CD14-positive monocyte (primary cell): ENCODE data around the gene DOCK6. TPM values are rescaled to one million over a fixed set of nuclear protein-coding genes. Genes with fewer than 3 reads are reported as not detected.

Experiments used
- DNase-seq, 3 donors: peaks; one replicate each; pipeline ENCODE4 v3.0.0-alpha.2; 2011 to 2022
- H2AFZ ChIP-seq: 2 replicates; pipeline ENCODE4 v1.6.0; 2012; ENCODE audit warnings: mild to moderate bottlenecking, low read depth, low read length, inconsistent platforms; ENCODE audit not compliant: insufficient read depth, poor library complexity, severe bottlenecking
- H3K27ac ChIP-seq, 2 donors: 1 replicate in 1 of 2; 2 replicates in 1 of 2; pipeline ENCODE4 v1.5.1; 2012 to 2013; ENCODE audit warnings: low read length in 2 of 2, control low read depth in 1 of 2, inconsistent platforms in 1 of 2, low read depth in 1 of 2, mild to moderate bottlenecking in 1 of 2
- H3K27me3 ChIP-seq, 2 donors: one replicate each; pipeline versions ENCODE4 v1.6.0 to v1.6.1; 2011 to 2013; ENCODE audit warnings: low read length in 2 of 2; ENCODE audit not compliant: control insufficient read depth in 2 of 2, insufficient read depth in 2 of 2
- H3K36me3 ChIP-seq, 2 donors: replicated peaks in 1 of 2; 1 replicate in 1 of 2; 2 replicates in 1 of 2; pipeline versions ENCODE4 v1.5.1 to v1.6.1; 2012 to 2013; ENCODE audit warnings: low read length in 2 of 2, control low read depth in 1 of 2, inconsistent platforms in 1 of 2, mild to moderate bottlenecking in 1 of 2; ENCODE audit not compliant: insufficient read depth in 2 of 2, control insufficient read depth in 1 of 2
- H3K4me1 ChIP-seq, 2 donors: 1 replicate in 1 of 2; 2 replicates in 1 of 2; pipeline versions ENCODE4 v1.5.1 to v1.6.1; 2012 to 2013; ENCODE audit warnings: low read length in 2 of 2, control low read depth in 1 of 2, inconsistent platforms in 1 of 2, mild to moderate bottlenecking in 1 of 2, moderate library complexity in 1 of 2; ENCODE audit not compliant: insufficient read depth in 2 of 2, control insufficient read depth in 1 of 2
- H3K4me2 ChIP-seq: replicated peaks from 2 replicates; pipeline ENCODE3; 2012; ENCODE audit warnings: low read length, moderate library complexity, mild to moderate bottlenecking; ENCODE audit not compliant: poor library complexity, severe bottlenecking; ENCODE audit errors: extremely low read depth
- H3K4me3 ChIP-seq, 3 experiments: fragments of 200-600 bp in 1 of 3; sonication (generic) in 1 of 3; replicated peaks in 1 of 3; 1 replicate in 2 of 3; 2 replicates in 1 of 3; pipeline ENCODE4 v1.5.1; 2011 to 2013; ENCODE audit warnings: low read length in 3 of 3, mild to moderate bottlenecking in 3 of 3, control low read depth in 2 of 3, low read depth in 2 of 3, inconsistent platforms in 1 of 3, moderate library complexity in 1 of 3
- H3K79me2 ChIP-seq: 2 replicates; pipeline ENCODE4 v1.6.0; 2012; ENCODE audit warnings: mild to moderate bottlenecking, control low read depth, inconsistent platforms, low read length, moderate library complexity; ENCODE audit not compliant: insufficient read depth
- H3K9ac ChIP-seq: 2 replicates; pipeline ENCODE4 v1.6.0; 2017; ENCODE audit warnings: low read length, mild to moderate bottlenecking; ENCODE audit not compliant: insufficient read depth, poor library complexity, severe bottlenecking
- H3K9me3 ChIP-seq, 2 donors: replicated peaks in 1 of 2; 1 replicate in 1 of 2; 2 replicates in 1 of 2; pipeline versions ENCODE4 v1.5.1 to v1.6.1; 2012 to 2013; ENCODE audit warnings: low read length in 2 of 2, control low read depth in 1 of 2; ENCODE audit not compliant: control insufficient read depth in 1 of 2, insufficient read depth in 1 of 2
- H4K20me1 ChIP-seq: 2 replicates; pipeline ENCODE4 v1.6.0; 2012; ENCODE audit warnings: mild to moderate bottlenecking, low read length, control low read depth, moderate library complexity; ENCODE audit not compliant: insufficient read depth
- H3K27ac Mint-ChIP-seq, 7 donors: one replicate each; pipeline ENCODE4 v1.8.0; 2020; ENCODE audit warnings: mild to moderate bottlenecking in 7 of 7, mixed read lengths in 7 of 7, moderate library complexity in 6 of 7, inconsistent platforms in 2 of 7
- H3K27me3 Mint-ChIP-seq, 3 donors: one replicate each; pipeline ENCODE4 v1.8.0; 2021 to 2022; ENCODE audit warnings: low read depth in 3 of 3, mild to moderate bottlenecking in 3 of 3, mixed read lengths in 3 of 3, moderate library complexity in 3 of 3, inconsistent platforms in 1 of 3
- H3K36me3 Mint-ChIP-seq, 2 donors: one replicate each; pipeline ENCODE4 v1.8.0; 2020; ENCODE audit warnings: mixed read lengths in 2 of 2, inconsistent platforms in 1 of 2, mild to moderate bottlenecking in 1 of 2
- H3K4me1 Mint-ChIP-seq: one replicate; pipeline ENCODE4 v1.8.0; 2020; ENCODE audit warnings: mild to moderate bottlenecking, mixed read lengths
- H3K4me3 Mint-ChIP-seq, 2 donors: one replicate each; pipeline ENCODE4 v1.8.0; 2020; ENCODE audit warnings: mild to moderate bottlenecking in 2 of 2, mixed read lengths in 2 of 2, moderate library complexity in 1 of 2
- H3K9me3 Mint-ChIP-seq, 7 donors: one replicate each; pipeline ENCODE4 v1.8.0; 2020 to 2022; ENCODE audit warnings: mixed read lengths in 7 of 7, mild to moderate bottlenecking in 6 of 7, moderate library complexity in 6 of 7, inconsistent platforms in 2 of 7
- WGBS: methylation state at CpG from one replicate; pipeline ENCODE4 v1.1.5; 2013; ENCODE audit warnings: missing lambda C conversion rate; ENCODE audit not compliant: insufficient coverage; 5-methylcytosine and 5-hydroxymethylcytosine counted together
- intact Hi-C, 2 donors: fragments of 100-400 bp; cut with micrococcal nuclease; formaldehyde crosslinking; loops; one replicate each; pipeline versions ENCODE4 v1.15.0 to v1.15.1; 2023
- polyA plus RNA-seq, 3 donors: library from polyadenylated mRNA; depleted of rRNA in 1 of 3; unstranded in 2 of 3; stranded (reverse) in 1 of 3; fragments of 300-500 nt in 2 of 3; fragments of >200 nt in 1 of 3; fragmentation: Illumina TruSeq in 2 of 3; gene quantifications; 1 replicate in 2 of 3; 2 replicates in 1 of 3; pipeline ENCODE4 v1.2.3, GENCODE V29; 2012 to 2021
- TF ChIP-seq, protein P1 (sequence below): fragments of 200-600 bp; IDR thresholded peaks from one replicate; pipeline ENCODE4 v1.8.0; 2022; ENCODE audit warnings: antibody characterized with exemption, mild to moderate bottlenecking

Gene DOCK6
- polyA plus RNA-seq, 3 donors: 0.03 to 0.93 (median 0.18) TPM

DNA sequence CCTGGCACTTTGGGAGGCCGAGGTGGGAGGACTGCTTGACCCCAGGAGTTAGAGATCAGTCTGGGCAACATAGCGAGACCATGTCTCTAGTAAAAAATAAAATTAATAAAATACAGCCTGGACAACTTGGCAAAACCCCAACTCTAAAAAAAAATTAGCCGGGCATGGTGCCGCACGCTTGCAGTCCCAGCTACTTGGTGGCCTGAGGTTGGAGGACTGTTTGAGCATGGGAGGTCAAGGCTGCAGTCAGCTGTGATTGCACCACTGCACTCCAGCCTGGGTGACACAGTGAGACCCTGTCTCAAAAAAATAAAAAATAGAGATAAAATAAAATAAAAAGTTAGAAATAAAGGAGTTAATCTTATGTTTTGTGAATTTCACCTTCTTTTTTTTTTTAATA, 91.2 kb downstream of the DOCK6 start:
- Mint-ChIP-seq H3K4me1 (no peaks in the 10 kb centered on the region), H3K4me3 (no peak overlapping the region), H3K36me3 (peaks cover 0 to 10% of the 10 kb centered on the region in 2 donors), H3K27me3 (peaks cover 0 to 1% (median 0%) of the 10 kb centered on the region in 3 donors), H3K9me3 (peaks cover 0 to 3% (median 0%) of the 10 kb centered on the region in 7 donors), H3K27ac (no peak overlapping the region)
- TF ChIP-seq, protein P1, sequence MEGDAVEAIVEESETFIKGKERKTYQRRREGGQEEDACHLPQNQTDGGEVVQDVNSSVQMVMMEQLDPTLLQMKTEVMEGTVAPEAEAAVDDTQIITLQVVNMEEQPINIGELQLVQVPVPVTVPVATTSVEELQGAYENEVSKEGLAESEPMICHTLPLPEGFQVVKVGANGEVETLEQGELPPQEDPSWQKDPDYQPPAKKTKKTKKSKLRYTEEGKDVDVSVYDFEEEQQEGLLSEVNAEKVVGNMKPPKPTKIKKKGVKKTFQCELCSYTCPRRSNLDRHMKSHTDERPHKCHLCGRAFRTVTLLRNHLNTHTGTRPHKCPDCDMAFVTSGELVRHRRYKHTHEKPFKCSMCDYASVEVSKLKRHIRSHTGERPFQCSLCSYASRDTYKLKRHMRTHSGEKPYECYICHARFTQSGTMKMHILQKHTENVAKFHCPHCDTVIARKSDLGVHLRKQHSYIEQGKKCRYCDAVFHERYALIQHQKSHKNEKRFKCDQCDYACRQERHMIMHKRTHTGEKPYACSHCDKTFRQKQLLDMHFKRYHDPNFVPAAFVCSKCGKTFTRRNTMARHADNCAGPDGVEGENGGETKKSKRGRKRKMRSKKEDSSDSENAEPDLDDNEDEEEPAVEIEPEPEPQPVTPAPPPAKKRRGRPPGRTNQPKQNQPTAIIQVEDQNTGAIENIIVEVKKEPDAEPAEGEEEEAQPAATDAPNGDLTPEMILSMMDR: no peak
- no peak overlapping the region for H3K4me2 ChIP-seq
- DNase-seq: no peak
- H4K20me1 ChIP-seq: no peaks in the 10 kb centered on the region
- H3K27ac ChIP-seq: no peak overlapping the region
- no peaks in the 10 kb centered on the region for H3K79me2 ChIP-seq
- no peaks in the 10 kb centered on the region for H3K4me1 ChIP-seq
- no peaks in the 10 kb centered on the region for H3K27me3 ChIP-seq
- H3K36me3 ChIP-seq: no peaks in the 10 kb centered on the region
- no peak overlapping the region for H3K9ac ChIP-seq
- no peaks in the 10 kb centered on the region for H3K9me3 ChIP-seq
- no peak overlapping the region for H3K4me3 ChIP-seq
- no peak overlapping the region for H2AFZ ChIP-seq
- no CpG with 5 or more reads among the region's 5 CpGs for WGBS
- intact Hi-C loops: no loop called here

DNA sequence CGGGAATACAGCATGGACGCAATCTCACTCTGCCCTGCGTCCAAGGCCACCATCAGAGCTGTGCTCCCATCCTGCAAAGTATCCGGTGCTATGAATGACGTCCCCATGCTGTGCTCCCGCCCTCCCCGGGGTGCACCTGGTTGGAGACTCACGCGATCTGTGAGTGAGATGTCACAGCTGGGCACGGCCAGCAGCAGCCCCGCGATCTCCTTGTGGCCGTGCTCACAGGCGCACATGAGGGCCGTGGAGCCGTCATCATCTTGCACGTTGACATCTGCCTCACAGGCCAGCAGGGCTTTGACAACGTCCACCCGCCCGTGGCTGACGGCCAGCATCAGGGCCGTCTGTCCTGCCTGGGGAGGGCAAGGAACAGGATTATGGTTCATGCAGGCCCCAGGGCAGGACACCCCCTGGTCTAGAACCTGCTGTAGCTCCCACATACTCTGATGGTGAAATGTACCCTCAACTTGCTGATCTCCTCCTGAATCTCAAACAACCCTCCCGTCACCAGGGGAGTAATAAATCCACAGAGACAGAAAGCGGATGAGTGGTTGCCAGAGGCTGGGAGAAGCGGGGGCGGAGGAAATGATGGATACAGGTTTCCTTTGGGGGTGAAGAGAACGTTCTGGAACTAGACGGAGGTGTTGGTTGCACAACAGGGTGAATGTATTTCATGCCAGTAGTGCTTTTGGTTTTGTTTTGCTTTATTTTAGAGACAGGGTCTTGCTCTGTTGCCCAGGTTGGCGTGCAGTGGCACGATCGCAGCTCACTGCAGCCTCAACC, 92.2 kb downstream of the DOCK6 start:
- TF ChIP-seq, protein P1: no peak
- Mint-ChIP-seq H3K4me1 (no peaks in the 10 kb centered on the region), H3K9me3 (peaks cover 0 to 3% (median 0%) of the 10 kb centered on the region in 7 donors), H3K4me3 (no peak overlapping the region), H3K27ac (peak overlapping the region in 1 of 7 donors; percentile 59), H3K27me3 (peaks cover 0 to 3% (median 0%) of the 10 kb centered on the region in 3 donors), H3K36me3 (peaks cover 0 to 7% of the 10 kb centered on the region in 2 donors)
- no peaks in the 10 kb centered on the region for H4K20me1 ChIP-seq
- no peaks in the 10 kb centered on the region for H3K36me3 ChIP-seq
- no peak for DNase-seq
- H3K9me3 ChIP-seq: no peaks in the 10 kb centered on the region
- no peaks in the 10 kb centered on the region for H3K79me2 ChIP-seq
- no peak overlapping the region for H3K4me3 ChIP-seq
- no peak overlapping the region for H3K27ac ChIP-seq
- intact Hi-C loops: no loop called here
- no peaks in the 10 kb centered on the region for H3K27me3 ChIP-seq
- no peak overlapping the region for H3K4me2 ChIP-seq
- H3K4me1 ChIP-seq: no peaks in the 10 kb centered on the region
- H2AFZ ChIP-seq: no peak overlapping the region
- WGBS: 93% methylated on average over 26 of the region's 31 CpGs
- H3K9ac ChIP-seq: no peak overlapping the region
